HL-60 (cell line): ENCODE data around the gene NUP205.

Experiments
- DNase-seq, 2 experiments: peaks; one replicate each; pipeline ENCODE4 v3.0.0-alpha.2; 2010 to 2020; ENCODE audit warnings: low read depth in 1 of 2, low spot score in 1 of 2
- H3K27ac ChIP-seq: fragments of 250-450 bp; sonication (Bioruptor Pico); replicated peaks from 2 replicates; pipeline ENCODE4 v1.5.1; 2020; ENCODE audit warnings: mild to moderate bottlenecking, moderate library complexity
- H3K27me3 ChIP-seq: fragments of 250-450 bp; sonication (Bioruptor Pico); 2 replicates; pipeline ENCODE4 v1.5.1; 2021; ENCODE audit warnings: mild to moderate bottlenecking, moderate library complexity; ENCODE audit not compliant: insufficient read depth, poor library complexity, severe bottlenecking
- H3K4me3 ChIP-seq: replicated peaks from 2 replicates; pipeline ENCODE4 v1.5.1; 2011; ENCODE audit warnings: mild to moderate bottlenecking, control low read depth, low read length; ENCODE audit not compliant: insufficient read depth
- GABPA ChIP-seq: IDR thresholded peaks from 2 replicates; pipeline ENCODE4 v1.6.1; 2012; ENCODE audit warnings: low read depth
- POLR2AphosphoS5 ChIP-seq: IDR thresholded peaks from 2 replicates; pipeline ENCODE4 v1.6.1; 2012; ENCODE audit warnings: low read depth
- SPI1 ChIP-seq: IDR thresholded peaks from 2 replicates; pipeline ENCODE4 v1.6.1; 2012; ENCODE audit warnings: low read depth, mild to moderate bottlenecking, borderline replicate concordance
- TF ChIP-seq, protein P1 (sequence below): IDR thresholded peaks from 2 replicates; pipeline ENCODE4 v1.6.1; 2012; ENCODE audit warnings: low read depth; ENCODE audit not compliant: insufficient replicate concordance
- TF ChIP-seq, protein P2 (sequence below): IDR thresholded peaks from one replicate; pipeline ENCODE4 v1.5.1; 2011; ENCODE audit warnings: low read length, control low read depth, inconsistent platforms; ENCODE audit not compliant: insufficient read depth

NUP205 gene

DNA sequence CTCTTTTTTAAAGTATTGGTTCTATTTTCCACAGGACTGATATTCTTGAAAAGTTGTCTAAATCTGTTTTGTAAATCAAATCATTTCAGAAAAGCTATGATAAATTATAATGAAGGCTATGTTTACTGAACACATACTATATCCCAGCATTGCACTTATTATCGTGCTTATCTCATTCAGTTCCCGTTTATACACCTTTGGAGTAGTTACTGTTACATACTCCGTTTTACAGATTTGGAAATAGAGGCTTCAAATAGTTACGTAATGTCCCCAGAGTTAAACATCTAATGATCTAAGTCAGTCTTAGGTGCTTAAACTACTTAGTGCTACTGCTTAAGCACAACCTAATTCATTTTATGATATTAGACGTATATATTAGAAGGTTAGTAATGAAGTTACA lies 1.2 kb downstream of the NUP205 start:
- no peak for TF ChIP-seq POLR2AphosphoS5
- TF ChIP-seq, protein P1, sequence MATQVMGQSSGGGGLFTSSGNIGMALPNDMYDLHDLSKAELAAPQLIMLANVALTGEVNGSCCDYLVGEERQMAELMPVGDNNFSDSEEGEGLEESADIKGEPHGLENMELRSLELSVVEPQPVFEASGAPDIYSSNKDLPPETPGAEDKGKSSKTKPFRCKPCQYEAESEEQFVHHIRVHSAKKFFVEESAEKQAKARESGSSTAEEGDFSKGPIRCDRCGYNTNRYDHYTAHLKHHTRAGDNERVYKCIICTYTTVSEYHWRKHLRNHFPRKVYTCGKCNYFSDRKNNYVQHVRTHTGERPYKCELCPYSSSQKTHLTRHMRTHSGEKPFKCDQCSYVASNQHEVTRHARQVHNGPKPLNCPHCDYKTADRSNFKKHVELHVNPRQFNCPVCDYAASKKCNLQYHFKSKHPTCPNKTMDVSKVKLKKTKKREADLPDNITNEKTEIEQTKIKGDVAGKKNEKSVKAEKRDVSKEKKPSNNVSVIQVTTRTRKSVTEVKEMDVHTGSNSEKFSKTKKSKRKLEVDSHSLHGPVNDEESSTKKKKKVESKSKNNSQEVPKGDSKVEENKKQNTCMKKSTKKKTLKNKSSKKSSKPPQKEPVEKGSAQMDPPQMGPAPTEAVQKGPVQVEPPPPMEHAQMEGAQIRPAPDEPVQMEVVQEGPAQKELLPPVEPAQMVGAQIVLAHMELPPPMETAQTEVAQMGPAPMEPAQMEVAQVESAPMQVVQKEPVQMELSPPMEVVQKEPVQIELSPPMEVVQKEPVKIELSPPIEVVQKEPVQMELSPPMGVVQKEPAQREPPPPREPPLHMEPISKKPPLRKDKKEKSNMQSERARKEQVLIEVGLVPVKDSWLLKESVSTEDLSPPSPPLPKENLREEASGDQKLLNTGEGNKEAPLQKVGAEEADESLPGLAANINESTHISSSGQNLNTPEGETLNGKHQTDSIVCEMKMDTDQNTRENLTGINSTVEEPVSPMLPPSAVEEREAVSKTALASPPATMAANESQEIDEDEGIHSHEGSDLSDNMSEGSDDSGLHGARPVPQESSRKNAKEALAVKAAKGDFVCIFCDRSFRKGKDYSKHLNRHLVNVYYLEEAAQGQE, result no peak
- TF ChIP-seq, protein P2, sequence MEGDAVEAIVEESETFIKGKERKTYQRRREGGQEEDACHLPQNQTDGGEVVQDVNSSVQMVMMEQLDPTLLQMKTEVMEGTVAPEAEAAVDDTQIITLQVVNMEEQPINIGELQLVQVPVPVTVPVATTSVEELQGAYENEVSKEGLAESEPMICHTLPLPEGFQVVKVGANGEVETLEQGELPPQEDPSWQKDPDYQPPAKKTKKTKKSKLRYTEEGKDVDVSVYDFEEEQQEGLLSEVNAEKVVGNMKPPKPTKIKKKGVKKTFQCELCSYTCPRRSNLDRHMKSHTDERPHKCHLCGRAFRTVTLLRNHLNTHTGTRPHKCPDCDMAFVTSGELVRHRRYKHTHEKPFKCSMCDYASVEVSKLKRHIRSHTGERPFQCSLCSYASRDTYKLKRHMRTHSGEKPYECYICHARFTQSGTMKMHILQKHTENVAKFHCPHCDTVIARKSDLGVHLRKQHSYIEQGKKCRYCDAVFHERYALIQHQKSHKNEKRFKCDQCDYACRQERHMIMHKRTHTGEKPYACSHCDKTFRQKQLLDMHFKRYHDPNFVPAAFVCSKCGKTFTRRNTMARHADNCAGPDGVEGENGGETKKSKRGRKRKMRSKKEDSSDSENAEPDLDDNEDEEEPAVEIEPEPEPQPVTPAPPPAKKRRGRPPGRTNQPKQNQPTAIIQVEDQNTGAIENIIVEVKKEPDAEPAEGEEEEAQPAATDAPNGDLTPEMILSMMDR, result no peak
- TF ChIP-seq SPI1, result peak; percentile 29; the same call in 1 of the 2 replicates
- TF ChIP-seq GABPA, result no peak
- Histone ChIP-seq H3K27me3 (no peaks in the 10 kb centered on the region), H3K4me3 (peak overlapping the region; percentile 66), H3K27ac (no peak overlapping the region)
- DNase-seq, result no peak

GRCh38 chr7:135560631-135561030 lies 2.9 kb downstream of the NUP205 start:
- Histone ChIP-seq H3K27ac (no peak overlapping the region), H3K27me3 (no peaks in the 10 kb centered on the region), H3K4me3 (no peak overlapping the region)
- no peak for DNase-seq
- TF ChIP-seq SPI1, result no peak
- no peak for TF ChIP-seq POLR2AphosphoS5
- TF ChIP-seq, protein P2, result no peak
- TF ChIP-seq, protein P1, result no peak
- TF ChIP-seq GABPA, result no peak

GRCh38 chr7:135562720-135563119 lies 5.0 kb downstream of the NUP205 start:
- TF ChIP-seq POLR2AphosphoS5, result no peak
- TF ChIP-seq GABPA, result no peak
- TF ChIP-seq, protein P1, result no peak
- H3K4me3 ChIP-seq, result no peak overlapping the region
- H3K27ac ChIP-seq, result no peak overlapping the region
- H3K27me3 ChIP-seq, result no peaks in the 10 kb centered on the region
- DNase-seq, result no peak

DNA sequence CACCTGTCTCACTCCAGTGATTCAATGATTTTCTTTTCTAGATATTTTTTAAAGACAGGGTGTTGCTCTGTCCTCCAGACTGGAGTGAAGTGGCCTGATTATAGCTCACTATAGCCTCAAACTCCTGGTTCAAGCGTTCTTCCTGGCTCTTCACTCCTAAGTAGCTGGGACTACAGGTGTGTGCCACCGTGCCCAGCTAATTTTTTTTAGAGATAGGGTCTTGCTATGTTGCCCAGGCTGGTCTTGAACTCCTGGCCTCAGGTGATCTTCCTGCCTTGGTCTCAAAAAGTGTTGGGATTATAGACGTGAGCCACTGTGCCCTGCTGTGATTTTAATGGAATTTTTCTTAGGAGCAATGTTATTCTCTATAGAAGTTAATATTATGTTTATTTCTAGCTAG lies 14.1 kb downstream of the NUP205 start:
- no peak for DNase-seq
- TF ChIP-seq, protein P2, result no peak
- no peak for TF ChIP-seq POLR2AphosphoS5
- TF ChIP-seq GABPA, result no peak
- no peak for TF ChIP-seq SPI1
- TF ChIP-seq, protein P1, result no peak
- H3K4me3 ChIP-seq, result no peak overlapping the region
- H3K27ac ChIP-seq, result no peak overlapping the region
- no peaks in the 10 kb centered on the region for H3K27me3 ChIP-seq
